Measurements from ENCODE around the gene ROBO1. TPM values are rescaled to one million over a fixed set of nuclear protein-coding genes. Genes with fewer than 3 reads are reported as not detected.

The ROBO1 gene
- total and polyA plus RNA-seq, 2 donors from 2014 or later: 2.1 to 22.1 TPM

DNA sequence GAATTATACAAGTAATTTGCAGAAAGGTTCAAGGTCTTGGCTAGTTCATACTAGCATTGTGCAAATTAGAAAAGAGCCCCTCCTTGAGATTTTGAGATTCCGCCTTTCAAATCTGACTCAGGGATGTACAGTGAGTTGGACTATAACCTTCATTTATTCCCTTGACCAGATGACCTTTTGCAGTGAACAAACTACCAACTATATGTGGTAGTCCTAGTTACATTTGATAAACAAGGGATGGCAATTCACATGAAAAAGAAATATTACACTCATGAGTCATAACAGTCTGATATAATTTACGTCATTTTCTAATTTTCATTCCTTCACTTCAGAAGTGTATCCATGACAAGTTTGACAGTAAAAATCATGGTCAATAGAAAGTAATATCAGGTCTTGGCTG, 860.4 kb downstream of the ROBO1 start:
- no peak for FAIRE-seq
- H3K4me1 ChIP-seq (ENCODE audit: control insufficient read depth in 2 of 3, insufficient read depth in 2 of 3, low read depth in 1 of 3, low read length in 3 of 3): no peaks in the 10 kb centered on the region

DNA sequence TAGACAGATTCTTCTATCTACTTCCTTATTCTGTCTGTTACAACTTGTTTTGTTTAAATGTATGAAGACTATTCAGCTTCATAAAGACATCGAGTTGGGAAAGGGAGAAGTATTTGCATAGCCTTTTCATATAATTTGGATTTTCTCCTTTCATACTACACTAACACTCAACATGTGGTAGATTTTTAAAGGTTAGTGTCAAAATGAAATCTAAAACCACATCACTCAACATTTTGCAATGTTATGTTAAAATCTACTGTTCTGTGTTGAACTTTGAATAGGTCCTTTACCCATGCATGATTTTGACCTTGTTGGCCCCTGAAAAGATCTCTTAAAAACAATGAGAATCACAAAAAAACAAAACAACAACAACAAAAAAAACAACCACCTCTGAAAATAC, 860.9 kb downstream of the ROBO1 start:
- no peak for TF ChIP-seq CTCF (IDR thresholded peaks at IDR 0.05; ENCODE audit: borderline replicate concordance, extremely low read depth, insufficient read depth)

More for the DNA sequence above, 860.4 kb downstream of the ROBO1 start:
- H3K9me3 ChIP-seq (ENCODE audit: control insufficient read depth in 2 of 3, insufficient read depth in 1 of 3, low read length in 3 of 3): no peaks in the 10 kb centered on the region
- intact Hi-C loops (cut with DNase I): no loop called here
- no peak overlapping the region for H3K9ac ChIP-seq (ENCODE audit: low read length in 3 of 3)
- no peaks in the 10 kb centered on the region for H3K27me3 ChIP-seq (ENCODE audit: control insufficient read depth, insufficient read depth, low read length)
- no peaks in the 10 kb centered on the region for H3K36me3 ChIP-seq (ENCODE audit: control insufficient read depth in 2 of 3, insufficient read depth in 3 of 3, low read length in 3 of 3)
- no peak for DNase-seq
- TF ChIP-seq CTCF (IDR thresholded peaks at IDR 0.05; ENCODE audit: borderline replicate concordance, extremely low read depth, insufficient read depth): no peak
- H3K27ac ChIP-seq (ENCODE audit: low read depth in 2 of 2, low read length in 2 of 2): no peak overlapping the region
- H3K4me3 ChIP-seq (ENCODE audit: low read length in 3 of 3): no peak overlapping the region

DNA sequence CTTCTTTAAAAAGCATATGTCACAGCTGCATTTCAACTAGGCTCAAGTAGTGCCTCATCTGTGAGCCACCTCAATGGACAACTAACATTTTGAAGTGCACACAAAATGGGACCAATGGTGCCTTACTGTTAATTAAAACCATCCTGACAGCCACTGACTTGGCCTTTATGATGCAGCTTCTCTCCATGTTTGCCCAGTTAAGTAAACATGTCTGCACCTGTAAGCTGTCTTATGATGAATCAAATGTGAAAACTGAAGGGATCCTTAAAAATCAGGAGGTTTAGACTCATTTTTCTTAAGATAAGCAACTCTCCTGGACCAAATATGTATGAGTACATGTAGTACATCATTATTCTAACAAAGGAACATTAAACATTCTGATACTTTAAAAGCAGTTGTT, 861.6 kb downstream of the ROBO1 start:
- no peak for FAIRE-seq
- intact Hi-C loops (cut with DNase I): no loop called here
- TF ChIP-seq CTCF (IDR thresholded peaks at IDR 0.05; ENCODE audit: borderline replicate concordance, extremely low read depth, insufficient read depth): no peak

More for the DNA sequence above, 860.9 kb downstream of the ROBO1 start:
- Histone ChIP-seq H3K27me3 (ENCODE audit: control insufficient read depth, insufficient read depth, low read length) (no peaks in the 10 kb centered on the region), H3K9me3 (ENCODE audit: control insufficient read depth in 2 of 3, insufficient read depth in 1 of 3, low read length in 3 of 3) (no peaks in the 10 kb centered on the region), H3K36me3 (ENCODE audit: control insufficient read depth in 2 of 3, insufficient read depth in 3 of 3, low read length in 3 of 3) (no peaks in the 10 kb centered on the region), H3K4me1 (ENCODE audit: control insufficient read depth in 2 of 3, insufficient read depth in 2 of 3, low read depth in 1 of 3, low read length in 3 of 3) (no peaks in the 10 kb centered on the region), H3K27ac (ENCODE audit: low read depth in 2 of 2, low read length in 2 of 2) (no peak overlapping the region), H3K4me3 (ENCODE audit: low read length in 3 of 3) (no peak overlapping the region), H3K9ac (ENCODE audit: low read length in 3 of 3) (no peak overlapping the region)
- intact Hi-C loops (cut with DNase I): no loop called here
- DNase-seq (no peak), FAIRE-seq (no peak)

DNA sequence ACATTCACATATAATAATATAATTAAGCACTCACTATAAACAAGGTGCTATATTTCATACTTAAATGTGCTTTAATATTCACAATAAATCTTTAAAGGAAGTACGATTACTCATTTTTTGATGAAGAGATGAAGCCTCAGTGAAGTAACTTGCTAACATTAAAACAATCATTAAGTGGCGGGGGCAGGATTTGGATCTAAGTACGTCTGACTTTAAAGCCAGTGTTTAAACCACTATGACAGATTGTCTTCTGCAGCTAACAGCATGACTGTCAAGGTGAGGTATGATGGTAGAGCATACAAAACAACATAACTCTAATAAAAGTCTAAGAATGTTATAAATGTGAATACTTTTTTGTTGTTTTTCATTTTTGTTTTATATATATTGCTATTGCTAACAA, 862.1 kb downstream of the ROBO1 start:
- intact Hi-C loops (cut with DNase I): no loop called here
- H3K9ac ChIP-seq (ENCODE audit: low read length in 3 of 3): no peak overlapping the region
- DNase-seq (no peak), FAIRE-seq (no peak)
- H3K9me3 ChIP-seq (ENCODE audit: control insufficient read depth in 2 of 3, insufficient read depth in 1 of 3, low read length in 3 of 3): no peaks in the 10 kb centered on the region
- no peaks in the 10 kb centered on the region for H3K4me1 ChIP-seq (ENCODE audit: control insufficient read depth in 2 of 3, insufficient read depth in 2 of 3, low read depth in 1 of 3, low read length in 3 of 3)
- no peak for TF ChIP-seq CTCF (IDR thresholded peaks at IDR 0.05; ENCODE audit: borderline replicate concordance, extremely low read depth, insufficient read depth)
- H3K27me3 ChIP-seq (ENCODE audit: control insufficient read depth, insufficient read depth, low read length): no peaks in the 10 kb centered on the region
- no peak overlapping the region for H3K4me3 ChIP-seq (ENCODE audit: low read length in 3 of 3)
- no peak overlapping the region for H3K27ac ChIP-seq (ENCODE audit: low read depth in 2 of 2, low read length in 2 of 2)
- H3K36me3 ChIP-seq (ENCODE audit: control insufficient read depth in 2 of 3, insufficient read depth in 3 of 3, low read length in 3 of 3): no peaks in the 10 kb centered on the region

More for the DNA sequence above, 861.6 kb downstream of the ROBO1 start:
- no peak overlapping the region for H3K27ac ChIP-seq (ENCODE audit: low read depth in 2 of 2, low read length in 2 of 2)
- H3K4me3 ChIP-seq (ENCODE audit: low read length in 3 of 3): no peak overlapping the region
- H3K9ac ChIP-seq (ENCODE audit: low read length in 3 of 3): no peak overlapping the region
- H3K4me1 ChIP-seq (ENCODE audit: control insufficient read depth in 2 of 3, insufficient read depth in 2 of 3, low read depth in 1 of 3, low read length in 3 of 3): no peaks in the 10 kb centered on the region
- no peaks in the 10 kb centered on the region for H3K9me3 ChIP-seq (ENCODE audit: control insufficient read depth in 2 of 3, insufficient read depth in 1 of 3, low read length in 3 of 3)
- H3K36me3 ChIP-seq (ENCODE audit: control insufficient read depth in 2 of 3, insufficient read depth in 3 of 3, low read length in 3 of 3): no peaks in the 10 kb centered on the region
- no peak for DNase-seq
- no peaks in the 10 kb centered on the region for H3K27me3 ChIP-seq (ENCODE audit: control insufficient read depth, insufficient read depth, low read length)

Data from kidney (tissue), 14 donors.